Non-pigmented ciliary epithelial cell (primary cell): ENCODE results near the gene HIP1R.
"Not testable (repeated sequence)": the region's sequence is repeated elsewhere in the genome, so short reads cannot be mapped to it uniquely, and the experiment has no call there.

Experiments used
- DNase-seq: peaks from one replicate; pipeline ENCODE4 v3.0.0-alpha.2; 2010; ENCODE audit warnings: low read depth

The HIP1R gene

GRCh38 chr12:122894193-122895121 lies 59.2 kb downstream of the HIP1R start:
- no peak for DNase-seq

GRCh38 chr12:122895320-122895703 lies 60.1 kb downstream of the HIP1R start:
- no peak for DNase-seq

GRCh38 chr12:122895704-122896636 lies 60.7 kb downstream of the HIP1R start, which contains the start of gene VPS37B:
TSS of gene VPS37B (minus strand) at chr12:122896124. CDS start at chr12:122896062, 62 bp downstream.
- no peak for DNase-seq

- DNase-seq, result no peak
Observed at GRCh38 chr12:122896662-122897061, 61.4 kb downstream of the HIP1R start.

- no peak for DNase-seq
Observed at GRCh38 chr12:122899887-122900286, 64.6 kb downstream of the HIP1R start.

- no peak for DNase-seq
Observed at GRCh38 chr12:122902854-122903692, 67.8 kb downstream of the HIP1R start.

- no peak for DNase-seq
Observed at GRCh38 chr12:122903693-122904034, 68.4 kb downstream of the HIP1R start.

GRCh38 chr12:122905258-122905657 lies 70.0 kb downstream of the HIP1R start:
- DNase-seq, result not testable (repeated sequence)

- no peak for DNase-seq
Observed at GRCh38 chr12:122908915-122909314, 73.7 kb downstream of the HIP1R start.

- no peak for DNase-seq
Observed at GRCh38 chr12:122909442-122910288, 74.4 kb downstream of the HIP1R start.
